ENCODE data around the gene JMJD6.

GRCh38 chr17:76690596-76691280, 35.7 kb downstream of the JMJD6 start:
- no peak for TF ChIP-seq CTCF (IDR thresholded peaks at IDR 0.05)
- no peak for TF ChIP-seq POLR2A (IDR thresholded peaks at IDR 0.05)

Measured in Peyer's patch (tissue), 4 donors.